Camera-type eye (tissue), 1 donor: ENCODE data around the gene FGF3. TPM values are rescaled to one million over a fixed set of nuclear protein-coding genes. Genes with fewer than 3 reads are reported as not detected.

Experiments
- total RNA-seq: library from RNA; depleted of rRNA; stranded (reverse); fragments of >200 nt; gene quantifications from one replicate; pipeline ENCODE4 v1.2.3, GENCODE V29; 2014

The FGF3 gene
- not detected for total RNA-seq

GRCh38 chr11:69818603-69819441 is at the start of gene FGF3:
Gene FGF3, minus strand, starts transcription at chr11:69819416. Its CDS starts 483 bp downstream, at chr11:69818933.

GRCh38 chr11:69775163-69775755 is 44.0 kb downstream of the FGF3 start, which contains the start of gene FGF4:
Gene FGF4, minus strand, starts transcription at chr11:69775341. Its CDS starts 257 bp downstream, at chr11:69775084.

Other genes starting within 250 kb of the FGF3 start
- gene CCND1, start 178.3 kb downstream of the FGF3 start, total RNA-seq, result 270 TPM
- gene LTO1, start 144.1 kb downstream of the FGF3 start, total RNA-seq, result 25.5 TPM
- 1.2 TPM for gene FGF19, start 115.4 kb downstream of the FGF3 start, total RNA-seq
- gene FGF4, start 44.1 kb downstream of the FGF3 start, total RNA-seq, result not detected